Kidney (tissue), 14 donors: Measurements from ENCODE around the gene C14orf132. TPM values are rescaled to one million over a fixed set of nuclear protein-coding genes. Genes with fewer than 3 reads are reported as not detected.
"Not testable (repeated sequence)": the region's sequence is repeated elsewhere in the genome, so short reads cannot be mapped to it uniquely, and the experiment has no call there.

Experiments used
- DNase-seq, 5 donors: peaks; one replicate each; pipeline ENCODE4 v3.0.0-alpha.2; 2013 to 2020
- FAIRE-seq: peaks from 2 replicates; lab custom pipeline; 2012; peaks lifted over from hg19 to GRCh38; lab: Jason Lieb, UNC
- H3K27ac ChIP-seq, 2 donors: one replicate each; pipeline ENCODE4 v1.7.0; 2013; ENCODE audit warnings: low read depth in 2 of 2, low read length in 2 of 2, inconsistent platforms in 1 of 2
- H3K27me3 ChIP-seq: one replicate; pipeline ENCODE4 v1.7.1; 2013; ENCODE audit warnings: low read length, inconsistent platforms; ENCODE audit not compliant: control insufficient read depth, insufficient read depth
- H3K36me3 ChIP-seq, 3 donors: one replicate each; pipeline versions ENCODE4 v1.7.0 to v1.7.1; 2013; ENCODE audit warnings: low read length in 3 of 3, control low read depth in 1 of 3, inconsistent platforms in 1 of 3; ENCODE audit not compliant: insufficient read depth in 3 of 3, control insufficient read depth in 2 of 3
- H3K4me1 ChIP-seq, 3 donors: one replicate each; pipeline versions ENCODE4 v1.7.0 to v1.7.1; 2013; ENCODE audit warnings: low read length in 3 of 3, inconsistent platforms in 1 of 3, low read depth in 1 of 3; ENCODE audit not compliant: control insufficient read depth in 2 of 3, insufficient read depth in 2 of 3
- H3K4me3 ChIP-seq, 3 donors: one replicate each; pipeline versions ENCODE4 v1.7.0 to v1.8.1; 2013; ENCODE audit warnings: low read length in 3 of 3, control low read depth in 1 of 3, inconsistent platforms in 1 of 3
- H3K9ac ChIP-seq, 3 donors: one replicate each; pipeline versions ENCODE4 v1.7.0 to v1.7.1; 2013; ENCODE audit warnings: low read length in 3 of 3, control low read depth in 1 of 3, inconsistent platforms in 1 of 3
- H3K9me3 ChIP-seq, 3 donors: one replicate each; pipeline versions ENCODE4 v1.7.0 to v1.7.1; 2013; ENCODE audit warnings: low read length in 3 of 3, control low read depth in 1 of 3, inconsistent platforms in 1 of 3; ENCODE audit not compliant: control insufficient read depth in 2 of 3, insufficient read depth in 1 of 3
- CTCF ChIP-seq: IDR thresholded peaks from 3 replicates; pipeline ENCODE4 v1.5.1; 2012; ENCODE audit warnings: mild to moderate bottlenecking, moderate library complexity, borderline replicate concordance; ENCODE audit not compliant: insufficient read depth; ENCODE audit errors: extremely low read depth
- intact Hi-C: fragments of 100-400 bp; cut with DNase I; formaldehyde crosslinking; loops from one replicate; pipeline ENCODE4 v1.11.1; 2022
- polyA plus RNA-seq: library from polyadenylated mRNA; stranded (reverse); fragments of 350-450 nt; fragmentation: Illumina TruSeq; extraction: RNeasy Lipid Tissue Mini Kit (QIAGEN cat#74804); gene quantifications from one replicate; pipeline ENCODE4 v1.2.3, GENCODE V29; 2014; ENCODE audit warnings: low read depth, low replicate concordance; ENCODE audit not compliant: insufficient read depth
- total RNA-seq: library from RNA; stranded (reverse); fragmentation: NEBNext Ultra II Directional; extraction: Animal tissue kit (Norgen Biotek cat#: 25700); gene quantifications from one replicate; pipeline ENCODE4 v1.2.1, GENCODE V29; 2021
- donor health status: control.
- donor health status: control.
- donor health status: control.
- donor health status: control.
- donor health status: control.
- donor health status: DM: yes; HTN: yes; CAD: no.
- donor health status: Normal renal cell carcinoma (clear cell type).

The C14orf132 gene
- total and polyA plus RNA-seq, 2 donors from 2014 or later: 6.0 to 17.5 TPM

DNA sequence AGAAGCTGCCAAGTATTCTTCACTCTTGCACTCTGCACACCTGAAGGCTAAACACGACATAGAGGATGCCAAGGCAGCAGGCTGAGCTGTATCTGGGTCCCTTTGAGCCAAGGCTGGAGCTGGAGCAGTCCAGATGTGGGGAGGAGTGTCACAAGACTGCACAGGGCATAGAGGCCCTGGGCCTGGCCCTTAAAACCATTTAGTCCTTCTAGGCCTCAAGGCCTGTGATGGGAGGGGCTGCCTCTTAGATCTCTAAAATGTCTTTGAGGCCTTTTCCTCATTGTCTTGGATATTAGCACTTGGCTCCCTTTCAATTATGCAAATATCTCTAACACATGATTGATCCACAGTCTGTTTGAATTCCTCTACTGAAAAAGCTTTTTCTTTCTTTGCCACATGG lies 28.0 kb upstream of the C14orf132 start:
- peaks cover 0 to 15% (median 4%) of the 10 kb centered on the region in 3 donors for H3K9me3 ChIP-seq
- no peak overlapping the region for H3K4me3 ChIP-seq
- TF ChIP-seq CTCF: no peak
- H3K4me1 ChIP-seq: no peaks in the 10 kb centered on the region
- H3K9ac ChIP-seq: no peak overlapping the region
- FAIRE-seq (no peak), DNase-seq (no peak)
- intact Hi-C loops: no loop called here
- no peak overlapping the region for H3K27ac ChIP-seq
- no peaks in the 10 kb centered on the region for H3K27me3 ChIP-seq
- no peaks in the 10 kb centered on the region for H3K36me3 ChIP-seq

- intact Hi-C loops: no loop called here
- FAIRE-seq: no peak
Measured at GRCh38 chr14:96011607-96012006, 27.6 kb upstream of the C14orf132 start.

DNA sequence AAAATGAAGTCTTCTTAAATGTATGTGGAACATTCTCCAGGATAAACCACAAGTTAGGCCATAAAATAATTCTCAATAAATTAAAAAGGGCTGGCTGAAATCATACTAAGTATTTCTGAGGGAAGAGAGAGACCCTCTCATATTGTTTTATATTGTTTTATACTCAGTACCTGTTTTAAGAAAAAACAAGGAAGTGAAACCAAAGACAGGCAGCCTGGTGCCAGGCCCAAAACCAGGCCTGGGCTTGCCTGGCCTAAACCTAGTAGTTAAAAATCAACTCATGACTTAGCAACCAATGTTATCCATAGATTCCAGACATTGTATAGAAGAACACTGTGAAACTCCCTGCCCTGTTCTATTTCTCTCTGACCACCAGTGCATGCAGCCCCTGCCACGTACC lies 26.4 kb upstream of the C14orf132 start:
- FAIRE-seq, intact Hi-C loops: not testable (repeated sequence)
- H3K9me3 ChIP-seq: peaks cover 0 to 15% (median 4%) of the 10 kb centered on the region in 3 donors

More at GRCh38 chr14:96011607-96012006, 27.6 kb upstream of the C14orf132 start:
- Histone ChIP-seq H3K36me3 (no peaks in the 10 kb centered on the region), H3K9ac (no peak overlapping the region), H3K27ac (no peak overlapping the region), H3K4me3 (no peak overlapping the region), H3K9me3 (peaks cover 0 to 15% (median 4%) of the 10 kb centered on the region in 3 donors), H3K4me1 (no peaks in the 10 kb centered on the region), H3K27me3 (no peaks in the 10 kb centered on the region)
- TF ChIP-seq CTCF: no peak
- DNase-seq: no peak

DNA sequence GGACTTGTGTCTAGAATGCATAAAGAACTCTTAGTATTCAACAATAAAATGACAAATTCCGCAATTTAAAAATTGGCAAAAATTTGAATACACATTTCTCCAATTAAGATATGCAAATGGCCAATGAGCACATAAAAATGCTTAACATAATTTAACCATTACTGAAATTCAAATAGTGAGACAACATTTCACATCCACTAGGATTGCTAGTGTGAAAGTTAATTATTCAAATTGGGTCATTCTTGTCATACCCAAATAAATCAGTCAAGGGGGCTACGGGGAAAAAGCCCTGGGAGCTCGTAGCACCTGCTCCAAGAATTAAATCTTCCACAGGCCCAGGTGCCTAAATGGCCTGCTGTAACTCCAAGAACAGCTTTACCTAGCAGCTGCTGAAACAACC lies 25.0 kb upstream of the C14orf132 start:
- DNase-seq (no peak), FAIRE-seq (no peak)
- intact Hi-C loops: no loop called here
- no peaks in the 10 kb centered on the region for H3K4me1 ChIP-seq
- H3K36me3 ChIP-seq: no peaks in the 10 kb centered on the region
- H3K27me3 ChIP-seq: no peaks in the 10 kb centered on the region
- peaks cover 0 to 15% (median 4%) of the 10 kb centered on the region in 3 donors for H3K9me3 ChIP-seq
- no peak overlapping the region for H3K4me3 ChIP-seq
- no peak overlapping the region for H3K9ac ChIP-seq
- no peak for TF ChIP-seq CTCF
- H3K27ac ChIP-seq: no peak overlapping the region

More for the DNA sequence above, 26.4 kb upstream of the C14orf132 start:
- H3K4me1 ChIP-seq, H3K27me3 ChIP-seq, H3K9ac ChIP-seq, H3K27ac ChIP-seq, H3K36me3 ChIP-seq, H3K4me3 ChIP-seq, DNase-seq: not testable (repeated sequence)
